ENCODE data around the gene AP3B1.
"Not testable (repeated sequence)": the region's sequence is repeated elsewhere in the genome, so short reads cannot be mapped to it uniquely, and the experiment has no call there.

The AP3B1 gene

GRCh38 chr5:78243639-78244038 lies 50.9 kb downstream of the AP3B1 start:
- peak; percentile 67 for DNase-seq (ENCODE audit: low spot score)

GRCh38 chr5:78243091-78243490 lies 51.4 kb downstream of the AP3B1 start:
- DNase-seq (ENCODE audit: low spot score) = no peak

GRCh38 chr5:78242001-78242400 lies 52.5 kb downstream of the AP3B1 start:
- DNase-seq (ENCODE audit: low spot score) = peak; percentile 10

GRCh38 chr5:78237911-78238310 lies 56.6 kb downstream of the AP3B1 start:
- no peak for DNase-seq (ENCODE audit: low spot score)

- no peak for DNase-seq (ENCODE audit: low spot score)
These were observed 58.5 kb downstream of the AP3B1 start for GRCh38 chr5:78236046-78236445.

GRCh38 chr5:78235289-78235688 lies 59.2 kb downstream of the AP3B1 start:
- peak; percentile 39 for DNase-seq (ENCODE audit: low spot score)

GRCh38 chr5:78234804-78235203 lies 59.7 kb downstream of the AP3B1 start:
- no peak for DNase-seq (ENCODE audit: low spot score)

GRCh38 chr5:78232163-78232562 lies 62.3 kb downstream of the AP3B1 start:
- no peak for DNase-seq (ENCODE audit: low spot score)

- no peak for DNase-seq (ENCODE audit: low spot score)
These were observed 70.1 kb downstream of the AP3B1 start for GRCh38 chr5:78224358-78224757.

GRCh38 chr5:78221964-78222451 lies 72.5 kb downstream of the AP3B1 start:
- peak; percentile 26 for DNase-seq (ENCODE audit: low spot score)

GRCh38 chr5:78221467-78221866 lies 73.0 kb downstream of the AP3B1 start:
- no peak for DNase-seq (ENCODE audit: low spot score)

GRCh38 chr5:78215972-78216371 lies 78.5 kb downstream of the AP3B1 start:
- DNase-seq (ENCODE audit: low spot score) = no peak

GRCh38 chr5:78215565-78215964 lies 78.9 kb downstream of the AP3B1 start:
- DNase-seq (ENCODE audit: low spot score) = no peak

GRCh38 chr5:78213799-78214198 lies 80.7 kb downstream of the AP3B1 start:
- DNase-seq (ENCODE audit: low spot score) = no peak

- DNase-seq (ENCODE audit: low spot score) = no peak
These were observed 83.4 kb downstream of the AP3B1 start for GRCh38 chr5:78211052-78211451.

GRCh38 chr5:78204241-78204640 lies 90.3 kb downstream of the AP3B1 start:
- DNase-seq (ENCODE audit: low spot score) = no peak

- DNase-seq (ENCODE audit: low spot score) = no peak
These were observed 90.7 kb downstream of the AP3B1 start for GRCh38 chr5:78203815-78204214.

- DNase-seq (ENCODE audit: low spot score) = no peak
These were observed 104.1 kb downstream of the AP3B1 start for GRCh38 chr5:78190402-78190801.

- DNase-seq (ENCODE audit: low spot score) = not testable (repeated sequence)
These were observed 105.8 kb downstream of the AP3B1 start for GRCh38 chr5:78188681-78189080.

- DNase-seq (ENCODE audit: low spot score) = no peak
These were observed 107.3 kb downstream of the AP3B1 start for GRCh38 chr5:78187172-78187571.

- DNase-seq (ENCODE audit: low spot score) = no peak
These were observed 111.7 kb downstream of the AP3B1 start for GRCh38 chr5:78182838-78183237.

GRCh38 chr5:78178356-78178755 lies 116.1 kb downstream of the AP3B1 start:
- DNase-seq (ENCODE audit: low spot score) = no peak

- DNase-seq (ENCODE audit: low spot score) = not testable (repeated sequence)
These were observed 124.2 kb downstream of the AP3B1 start for GRCh38 chr5:78170335-78170734.

GRCh38 chr5:78162253-78162862 lies 132.1 kb downstream of the AP3B1 start:
- DNase-seq (ENCODE audit: low spot score) = peak; percentile 11

Data from AG20443 (cell line).